GM19238 (cell line): ENCODE data around the gene RAB34.

Experiments used
- DNase-seq: peaks from one replicate; pipeline ENCODE4 v3.0.0; 2011; ENCODE audit warnings: low spot score; ENCODE audit not compliant: insufficient read length

RAB34 gene

GRCh38 chr17:28686296-28686695, 31.4 kb downstream of the RAB34 start:
- DNase-seq = no peak

- DNase-seq = no peak
Measured at GRCh38 chr17:28685366-28685765, 32.3 kb downstream of the RAB34 start.

GRCh38 chr17:28684963-28685362, 32.7 kb downstream of the RAB34 start:
- DNase-seq = no peak

- DNase-seq = no peak
Measured at GRCh38 chr17:28682655-28683054, 35.0 kb downstream of the RAB34 start.

GRCh38 chr17:28675980-28676379, 41.7 kb downstream of the RAB34 start:
- DNase-seq = no peak

- DNase-seq = no peak
Measured at GRCh38 chr17:28675490-28675889, 42.2 kb downstream of the RAB34 start.

- no peak for DNase-seq
Measured at GRCh38 chr17:28669918-28670317, 47.8 kb downstream of the RAB34 start.

GRCh38 chr17:28667870-28668269, 49.8 kb downstream of the RAB34 start:
- no peak for DNase-seq

- no peak for DNase-seq
Measured at GRCh38 chr17:28665994-28666393, 51.7 kb downstream of the RAB34 start.
